Measurements from ENCODE around the gene SERP1.
"Not testable (repeated sequence)": the region's sequence is repeated elsewhere in the genome, so short reads cannot be mapped to it uniquely, and the experiment has no call there.

Gene SERP1

DNA sequence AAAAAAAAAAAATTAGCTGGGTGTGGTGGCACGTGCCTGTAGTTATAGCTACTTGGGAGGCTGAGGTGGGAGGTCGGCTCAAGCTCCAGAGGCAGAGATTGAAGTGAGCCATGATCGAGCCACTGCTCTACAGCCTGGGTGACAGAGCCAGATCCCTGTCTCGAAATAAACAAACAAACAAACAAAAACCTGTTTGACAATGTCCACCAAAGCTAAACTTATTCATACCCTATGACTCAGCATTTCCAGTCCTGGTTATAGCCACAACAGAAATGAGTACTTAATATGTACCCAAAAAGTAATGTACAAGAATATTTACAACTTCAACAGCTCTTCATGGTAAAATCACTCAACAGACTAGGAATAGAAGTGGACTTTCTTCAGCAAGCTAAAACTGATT lies 31.1 kb downstream of the SERP1 start:
- ChIA-PET CTCF (interaction anchor here (0.6 to 1.0 kb wide), 2 partner anchors 20 to 101 kb away, joined by 3 to 7 read pairs; no protein-coding TSS in a partner anchor), POLR2A (ENCODE audit: low non-redundant PET) (interaction anchor here (0.7 kb wide), 1 partner anchor 622 kb away, joined by 5 read pairs; no protein-coding TSS in a partner anchor)
- no peak for TF ChIP-seq CTCF (conservative IDR thresholded peaks at IDR 0.05; ENCODE audit: low read depth)
- H3K27ac ChIP-seq: no peak overlapping the region
- DNase-seq (ENCODE audit: low spot score): no peak

DNA sequence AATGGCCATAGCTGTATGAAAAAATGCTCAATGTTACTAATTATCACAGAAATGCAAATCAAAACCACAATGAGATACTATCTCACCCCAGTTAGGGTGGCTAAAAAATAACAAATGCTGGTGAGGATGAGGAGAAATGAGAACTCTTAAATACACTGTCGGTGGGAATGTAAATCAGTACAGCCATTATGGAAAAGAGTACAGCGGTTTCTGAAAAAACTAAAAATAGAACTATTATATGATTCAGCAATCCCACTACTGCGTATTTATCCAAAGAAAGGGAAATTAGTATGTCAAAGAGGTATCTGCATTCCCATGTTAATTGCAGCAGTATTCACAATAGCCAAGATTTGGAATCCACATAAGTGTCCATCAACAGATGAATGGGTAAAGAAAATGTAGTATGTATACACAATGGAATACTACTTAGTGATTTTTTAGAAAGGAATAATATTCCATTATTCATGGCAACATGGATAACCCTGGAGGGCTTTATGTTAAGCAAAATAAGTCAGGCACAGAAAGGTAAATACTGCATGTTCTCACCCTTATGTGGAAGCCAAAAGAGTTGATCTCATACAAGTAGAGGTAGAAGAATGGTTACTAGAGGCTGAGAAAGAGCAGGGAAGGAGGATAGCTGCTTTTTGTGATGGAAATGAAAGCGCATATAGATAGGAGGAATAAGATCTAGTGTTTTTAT lies 35.0 kb downstream of the SERP1 start:
- CTCF ChIA-PET: interaction anchor here (1.0 kb wide), 1 partner anchor 16 kb away, joined by 6 read pairs; no protein-coding TSS in a partner anchor
- no peak for DNase-seq (ENCODE audit: low spot score)
- H3K27ac ChIP-seq: no peak overlapping the region
- TF ChIP-seq CTCF (conservative IDR thresholded peaks at IDR 0.05; ENCODE audit: low read depth): no peak
- POLR2A ChIA-PET (ENCODE audit: low non-redundant PET): no interaction called here

DNA sequence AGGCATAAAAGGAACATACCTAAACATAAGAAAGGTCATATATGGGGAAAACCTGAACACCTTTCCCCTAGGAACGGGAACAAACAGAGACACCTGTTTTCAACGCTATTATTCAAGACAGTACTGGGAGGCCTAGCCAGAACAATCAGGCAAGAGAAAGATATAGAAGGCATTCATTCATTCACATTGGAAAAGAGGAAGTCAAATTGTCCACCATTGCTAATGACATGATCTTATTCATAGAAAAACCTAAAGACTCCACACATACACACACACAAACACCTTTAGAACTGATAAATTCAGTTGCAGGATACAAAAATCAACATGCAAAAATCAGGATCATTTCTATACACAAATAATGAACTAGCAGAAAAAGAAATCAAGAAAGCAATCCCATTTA lies 36.5 kb downstream of the SERP1 start:
- POLR2A ChIA-PET (ENCODE audit: low non-redundant PET): no interaction called here
- CTCF ChIA-PET: no interaction called here
- no peak for DNase-seq (ENCODE audit: low spot score)
- no peak overlapping the region for H3K27ac ChIP-seq
- TF ChIP-seq CTCF (conservative IDR thresholded peaks at IDR 0.05; ENCODE audit: low read depth): no peak

GRCh38 chr3:150508401-150508800 lies 37.9 kb downstream of the SERP1 start:
- no peak for TF ChIP-seq CTCF (conservative IDR thresholded peaks at IDR 0.05; ENCODE audit: low read depth)
- ChIA-PET POLR2A (ENCODE audit: low non-redundant PET) (no interaction called here), CTCF (no interaction called here)
- DNase-seq (ENCODE audit: low spot score): no peak
- H3K27ac ChIP-seq: no peak overlapping the region

DNA sequence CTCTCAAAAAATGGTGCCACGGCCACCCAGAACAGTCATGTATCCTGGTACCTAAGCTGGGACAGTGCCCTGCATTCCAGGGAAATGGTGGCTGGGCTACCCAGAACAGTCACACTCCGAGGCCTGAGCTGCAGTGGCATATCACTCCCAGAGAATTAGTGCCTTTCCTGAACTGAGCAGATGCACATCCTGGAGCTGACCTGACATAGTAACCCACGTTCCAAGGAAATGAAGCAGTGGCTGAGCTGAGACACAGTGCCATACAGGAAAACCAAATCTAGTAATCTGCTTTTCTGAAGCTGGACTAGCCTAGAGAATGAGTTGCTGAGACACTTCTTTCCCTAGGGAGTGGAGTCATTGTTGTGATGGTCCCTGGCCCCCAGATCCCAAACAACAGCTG lies 41.8 kb downstream of the SERP1 start:
- no peak for TF ChIP-seq CTCF (conservative IDR thresholded peaks at IDR 0.05; ENCODE audit: low read depth)
- CTCF ChIA-PET: interaction anchor here (1.5 kb wide), 1 partner anchor 9 kb away, joined by 4 read pairs; no protein-coding TSS in a partner anchor
- POLR2A ChIA-PET (ENCODE audit: low non-redundant PET): no interaction called here

DNA sequence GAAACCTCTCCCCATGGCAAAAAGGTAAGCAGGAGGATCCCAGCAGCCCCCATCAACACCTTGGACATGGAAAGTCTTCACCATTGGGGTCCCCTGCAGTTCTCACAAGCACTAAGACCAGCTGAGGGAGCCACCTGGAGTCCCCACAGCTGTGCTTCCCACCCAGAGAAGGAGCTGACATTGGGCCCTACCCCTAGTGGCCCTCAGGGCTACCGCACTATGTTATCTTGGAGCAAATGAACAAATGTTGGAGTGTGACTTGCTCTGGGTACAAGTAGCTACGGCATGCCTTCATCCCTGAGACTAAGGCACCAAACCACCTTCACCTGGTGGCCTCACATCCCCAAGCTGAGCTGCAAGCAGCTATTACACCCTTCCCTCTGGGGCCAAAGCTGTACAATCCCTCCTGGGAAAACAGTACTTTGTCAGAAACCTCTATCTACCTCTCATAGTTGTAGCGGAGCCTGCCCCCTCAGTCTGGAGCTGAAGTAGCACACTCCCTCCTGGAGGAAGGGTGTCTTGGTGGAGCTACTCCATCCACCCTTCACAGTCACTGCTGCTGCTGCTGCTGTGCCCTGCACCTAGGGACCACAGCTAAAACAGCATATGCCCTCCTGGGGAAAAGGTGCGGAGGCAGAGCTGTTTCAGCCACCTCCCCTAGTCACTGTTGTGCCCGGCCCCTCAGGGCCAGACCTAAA lies 42.7 kb downstream of the SERP1 start:
- H3K27ac ChIP-seq: no peak overlapping the region
- POLR2A ChIA-PET (ENCODE audit: low non-redundant PET): interaction anchor here (0.7 kb wide), 1 partner anchor 229 kb away, joined by 6 read pairs; no protein-coding TSS in a partner anchor
- DNase-seq (ENCODE audit: low spot score): no peak

More for the DNA sequence above, 41.8 kb downstream of the SERP1 start:
- H3K27ac ChIP-seq: no peak overlapping the region
- DNase-seq (ENCODE audit: low spot score): no peak

DNA sequence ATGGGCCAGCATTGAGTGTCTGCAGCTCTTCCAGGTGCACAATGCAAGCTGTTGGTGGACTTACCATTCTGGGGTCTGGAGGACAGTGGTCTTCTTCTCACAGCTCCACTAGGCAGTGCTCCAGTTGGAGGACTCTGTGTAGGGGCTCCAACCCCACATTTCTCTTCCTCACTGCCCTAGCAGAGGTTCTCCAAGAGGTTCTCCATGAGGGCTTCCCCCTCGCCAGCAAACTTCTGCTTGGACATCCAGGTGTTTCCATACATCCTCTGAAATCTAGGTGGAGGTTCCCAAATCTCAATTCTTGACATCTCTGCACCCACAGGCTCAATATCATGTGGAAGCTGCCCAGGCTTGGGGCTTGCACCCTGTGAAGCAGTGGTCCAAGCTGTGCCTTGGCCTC lies 45.3 kb downstream of the SERP1 start:
- CTCF ChIA-PET: interaction anchor here (0.6 kb wide), 1 partner anchor 301 kb away, joined by 3 read pairs; no protein-coding TSS in a partner anchor
- POLR2A ChIA-PET (ENCODE audit: low non-redundant PET); DNase-seq (ENCODE audit: low spot score); H3K27ac ChIP-seq: not testable (repeated sequence)

More for the DNA sequence above, 42.7 kb downstream of the SERP1 start:
- no peak for TF ChIP-seq CTCF (conservative IDR thresholded peaks at IDR 0.05; ENCODE audit: low read depth)
- CTCF ChIA-PET: interaction anchor here (0.5 to 1.5 kb wide), 4 partner anchors 8 to 1510 kb away, joined by 3 to 9 read pairs (median 4); no protein-coding TSS in a partner anchor

All from RWPE1 (cell line).